Fibroblast of mammary gland (primary cell): ENCODE data around the gene CHD5.

Experiments used
- DNase-seq: peaks from one replicate; pipeline ENCODE4 v3.0.0-alpha.2; 2010; ENCODE audit warnings: low read depth
- H3K4me3 ChIP-seq: 2 replicates; pipeline ENCODE4 v1.5.1; 2011; ENCODE audit warnings: low read depth, mild to moderate bottlenecking, low read length, moderate library complexity; ENCODE audit not compliant: control insufficient read depth
- TF ChIP-seq, protein P1 (sequence below): conservative IDR thresholded peaks from 2 replicates; pipeline ENCODE4 v1.5.1; 2011; ENCODE audit warnings: low read depth, low read length, inconsistent platforms; ENCODE audit not compliant: control insufficient read depth, insufficient read depth

The CHD5 gene

DNA sequence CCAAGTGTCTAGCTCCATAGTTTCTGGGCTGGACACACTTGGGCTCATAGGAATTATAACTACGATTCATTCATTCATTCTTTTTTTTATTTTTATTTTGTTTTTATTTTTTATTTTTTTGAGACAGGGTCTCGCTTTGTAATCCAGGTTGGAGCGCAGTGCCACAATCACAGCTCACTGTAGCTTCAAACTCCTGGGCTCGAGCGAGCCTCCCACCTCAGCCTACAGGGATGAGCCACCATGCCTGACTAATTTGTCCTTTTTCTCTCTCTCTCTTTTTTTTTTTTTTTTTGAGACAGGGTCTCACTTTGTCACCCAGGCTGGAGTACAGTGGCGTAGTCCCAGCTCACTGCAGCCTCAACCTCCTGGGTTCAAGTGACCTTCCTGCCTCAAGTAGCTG is 92.2 kb downstream of the CHD5 start:
- TF ChIP-seq, protein P1, sequence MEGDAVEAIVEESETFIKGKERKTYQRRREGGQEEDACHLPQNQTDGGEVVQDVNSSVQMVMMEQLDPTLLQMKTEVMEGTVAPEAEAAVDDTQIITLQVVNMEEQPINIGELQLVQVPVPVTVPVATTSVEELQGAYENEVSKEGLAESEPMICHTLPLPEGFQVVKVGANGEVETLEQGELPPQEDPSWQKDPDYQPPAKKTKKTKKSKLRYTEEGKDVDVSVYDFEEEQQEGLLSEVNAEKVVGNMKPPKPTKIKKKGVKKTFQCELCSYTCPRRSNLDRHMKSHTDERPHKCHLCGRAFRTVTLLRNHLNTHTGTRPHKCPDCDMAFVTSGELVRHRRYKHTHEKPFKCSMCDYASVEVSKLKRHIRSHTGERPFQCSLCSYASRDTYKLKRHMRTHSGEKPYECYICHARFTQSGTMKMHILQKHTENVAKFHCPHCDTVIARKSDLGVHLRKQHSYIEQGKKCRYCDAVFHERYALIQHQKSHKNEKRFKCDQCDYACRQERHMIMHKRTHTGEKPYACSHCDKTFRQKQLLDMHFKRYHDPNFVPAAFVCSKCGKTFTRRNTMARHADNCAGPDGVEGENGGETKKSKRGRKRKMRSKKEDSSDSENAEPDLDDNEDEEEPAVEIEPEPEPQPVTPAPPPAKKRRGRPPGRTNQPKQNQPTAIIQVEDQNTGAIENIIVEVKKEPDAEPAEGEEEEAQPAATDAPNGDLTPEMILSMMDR, result no peak
- no peak overlapping the region for H3K4me3 ChIP-seq
- no peak for DNase-seq

DNA sequence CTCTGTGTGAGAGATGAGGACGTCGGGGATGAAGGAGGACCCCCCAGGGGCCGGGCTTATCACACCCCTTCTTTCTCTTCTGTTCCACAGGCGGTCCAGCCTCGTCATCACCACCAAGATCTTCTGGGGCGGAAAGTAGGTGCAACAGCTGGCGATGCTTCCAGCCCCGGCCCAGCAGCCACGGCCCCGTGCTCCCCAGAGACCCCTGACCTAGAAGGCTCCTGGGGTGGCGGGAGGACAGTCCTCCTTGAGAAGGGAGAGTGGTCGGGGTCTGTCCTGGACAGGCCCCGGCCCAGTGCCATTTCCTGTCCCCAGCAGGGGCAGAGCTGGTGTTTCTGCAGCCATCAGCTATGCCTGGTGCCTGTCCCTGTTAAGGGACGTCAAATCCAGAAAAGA is 92.7 kb downstream of the CHD5 start:
- DNase-seq, result no peak
- H3K4me3 ChIP-seq, result no peak overlapping the region
- TF ChIP-seq, protein P1, result no peak

DNA sequence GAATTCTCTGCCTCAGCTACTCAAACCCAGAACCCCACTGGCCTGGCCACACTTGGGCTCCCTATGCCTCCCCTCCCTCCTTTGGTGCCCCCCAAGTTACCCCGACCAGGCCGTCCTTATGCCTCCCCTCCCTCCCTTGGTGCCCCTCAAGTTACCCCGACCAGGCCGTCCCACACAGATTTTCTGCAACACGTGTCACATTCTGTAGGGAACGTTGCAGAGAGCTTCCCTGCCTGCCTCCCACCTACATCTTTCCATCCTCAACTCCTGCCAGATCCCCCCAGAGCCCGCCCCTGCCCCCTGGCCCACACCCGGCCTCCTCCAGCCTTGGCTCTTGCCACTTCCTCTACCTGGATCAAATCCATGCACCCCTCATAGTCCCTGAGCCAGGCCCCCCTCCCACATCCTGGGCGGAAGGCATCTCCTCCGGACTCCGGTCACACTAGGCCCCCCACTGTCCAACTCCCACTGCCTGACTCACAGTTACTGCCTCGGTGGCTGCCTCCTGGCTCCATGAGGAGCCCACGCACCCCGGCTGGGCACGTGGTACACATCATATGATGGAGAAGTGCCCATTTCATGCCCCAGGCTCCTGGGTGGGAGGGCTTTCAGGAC is 93.3 kb downstream of the CHD5 start:
- TF ChIP-seq, protein P1, result no peak
- no peak overlapping the region for H3K4me3 ChIP-seq
- peak; percentile 9 for DNase-seq

DNA sequence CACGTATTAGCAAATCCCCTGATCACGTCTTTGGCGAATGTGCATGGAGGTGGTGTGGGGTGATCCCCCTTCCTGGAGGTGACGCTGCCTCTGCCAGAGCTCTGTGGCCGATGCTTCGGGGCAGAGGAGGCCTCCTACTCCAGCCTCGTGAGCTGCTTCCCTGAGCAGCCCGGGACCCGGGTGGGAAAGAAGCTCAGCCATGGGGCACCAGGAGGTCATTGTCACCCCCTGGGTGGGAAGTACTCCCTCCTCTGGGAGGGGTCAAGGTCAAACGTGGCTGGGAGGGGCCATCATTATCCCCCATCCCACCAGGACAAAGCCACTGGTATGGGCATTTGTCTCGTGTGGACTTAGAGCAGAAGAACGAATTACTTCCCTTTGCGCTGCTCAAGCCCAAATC is 93.8 kb downstream of the CHD5 start:
- TF ChIP-seq, protein P1, result no peak
- DNase-seq, result no peak
- no peak overlapping the region for H3K4me3 ChIP-seq

DNA sequence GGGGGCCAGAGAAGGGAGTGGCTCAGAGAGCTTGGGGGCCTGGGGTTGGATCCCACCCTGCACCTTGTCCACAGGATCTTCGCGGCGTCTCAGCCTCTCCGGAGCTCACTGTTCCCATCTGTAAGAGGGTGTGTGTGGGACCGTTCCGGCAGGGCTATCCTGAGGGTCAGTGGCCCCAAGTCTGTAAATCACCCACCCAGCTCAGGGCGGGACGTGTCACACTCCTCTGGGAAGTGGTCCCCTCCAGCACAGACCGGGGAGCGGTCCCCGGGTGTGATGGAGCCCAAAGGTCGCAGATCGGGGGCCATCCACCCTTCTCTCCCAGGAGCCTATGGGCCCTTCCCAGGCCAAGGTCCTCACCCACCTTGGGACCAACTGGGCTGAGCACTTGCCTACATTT is 94.5 kb downstream of the CHD5 start:
- TF ChIP-seq, protein P1, result no peak
- no peak for DNase-seq
- no peak overlapping the region for H3K4me3 ChIP-seq

DNA sequence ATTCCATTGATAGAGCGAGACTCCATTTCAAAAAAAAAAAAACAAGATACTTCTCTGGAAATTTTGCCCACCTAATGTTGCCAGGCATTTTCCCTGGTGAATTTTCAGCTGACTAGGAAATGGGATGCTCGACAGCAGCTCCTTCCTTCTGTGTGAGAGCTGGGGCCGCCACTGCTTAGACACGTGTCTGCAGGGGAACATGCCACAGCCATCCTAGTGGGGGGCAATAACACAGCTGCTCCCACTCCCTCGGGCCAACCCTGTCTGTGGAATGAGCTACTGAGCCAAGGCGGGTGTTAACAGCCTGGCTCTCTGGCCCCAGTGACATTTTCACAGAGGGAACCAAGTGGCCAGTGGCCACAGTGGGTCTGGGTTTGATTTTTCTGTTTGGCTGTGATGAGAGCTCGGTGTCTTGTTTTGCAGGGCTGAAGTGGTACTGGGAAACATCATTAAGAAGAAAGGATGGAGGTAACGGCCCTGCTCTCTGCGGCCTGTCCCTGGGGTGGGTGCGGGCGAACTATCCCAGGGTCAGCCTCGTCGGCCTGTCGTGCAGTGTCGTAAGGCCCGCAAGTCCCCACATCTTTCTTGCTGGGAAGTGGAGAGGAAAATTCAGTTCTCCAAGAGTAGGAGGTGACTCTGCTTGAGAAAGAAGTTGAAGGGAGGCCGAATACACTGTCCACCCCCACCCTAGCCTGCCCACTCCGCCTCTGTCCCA is 95.2 kb downstream of the CHD5 start:
- no peak for DNase-seq
- H3K4me3 ChIP-seq, result no peak overlapping the region
- TF ChIP-seq, protein P1, result no peak

DNA sequence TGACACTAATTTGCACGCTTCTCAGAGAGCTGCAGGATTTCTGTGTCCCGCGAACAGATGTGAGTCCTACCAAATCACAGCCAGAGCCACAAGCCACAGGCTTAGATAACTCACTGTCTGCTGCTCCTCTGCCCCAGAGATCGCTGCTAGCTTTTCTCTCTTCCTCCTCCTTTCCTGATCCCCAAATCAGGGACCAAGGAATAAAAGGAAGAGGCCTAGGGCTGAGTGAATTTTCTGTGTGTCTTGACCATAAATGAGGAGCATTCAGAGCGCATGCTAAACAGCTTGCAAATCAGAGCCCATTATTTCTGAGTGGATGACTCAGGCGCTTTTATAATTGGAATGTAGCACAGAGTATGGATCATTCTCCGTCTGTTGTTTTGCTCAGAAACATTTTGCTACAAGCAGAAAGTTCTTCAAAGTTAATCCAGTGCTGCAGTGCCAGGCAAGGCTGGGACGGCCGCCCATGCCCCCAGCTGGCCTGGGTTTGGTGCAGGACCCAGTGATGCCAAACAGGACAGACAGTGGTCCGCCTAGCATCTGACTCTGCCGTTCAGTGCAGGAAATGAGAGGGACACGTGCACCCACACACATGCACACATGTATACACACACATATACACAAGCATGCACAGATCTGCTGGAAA is 96.2 kb downstream of the CHD5 start:
- H3K4me3 ChIP-seq, result no peak overlapping the region
- TF ChIP-seq, protein P1, result no peak
- peak; percentile 45 for DNase-seq
